Fibroblast of upper back skin (primary cell): ENCODE measurements around the gene STEAP4.

Experiments used
- DNase-seq: peaks from one replicate; pipeline ENCODE4 v3.0.0-alpha.2; 2013

Gene STEAP4

GRCh38 chr7:88306590-88307048 lies at the start of gene STEAP4:
TSS of gene STEAP4 (minus strand) at chr7:88306894. CDS start at chr7:88284269, 22,625 bp downstream.
- DNase-seq = peak; percentile 29

GRCh38 chr7:88355011-88355410 lies 48.3 kb upstream of the STEAP4 start:
- DNase-seq = no peak

GRCh38 chr7:88350118-88350517 lies 43.4 kb upstream of the STEAP4 start:
- no peak for DNase-seq

GRCh38 chr7:88347517-88347916 lies 40.8 kb upstream of the STEAP4 start:
- DNase-seq = no peak

- DNase-seq = no peak
These were observed 40.4 kb upstream of the STEAP4 start for GRCh38 chr7:88347090-88347489.

- no peak for DNase-seq
These were observed 39.7 kb upstream of the STEAP4 start for GRCh38 chr7:88346357-88346756.

- peak; percentile 4 for DNase-seq
These were observed 38.5 kb upstream of the STEAP4 start for GRCh38 chr7:88344956-88345832.

- DNase-seq = no peak
These were observed 37.6 kb upstream of the STEAP4 start for GRCh38 chr7:88344271-88344670.

GRCh38 chr7:88339195-88339922 lies 32.7 kb upstream of the STEAP4 start:
- no peak for DNase-seq

GRCh38 chr7:88338503-88338902 lies 31.8 kb upstream of the STEAP4 start:
- no peak for DNase-seq

- DNase-seq = peak; percentile 18
These were observed 30.9 kb upstream of the STEAP4 start for GRCh38 chr7:88337572-88337971.

GRCh38 chr7:88331322-88331721 lies 24.6 kb upstream of the STEAP4 start:
- no peak for DNase-seq

GRCh38 chr7:88329532-88330463 lies 23.1 kb upstream of the STEAP4 start:
- no peak for DNase-seq

- DNase-seq = no peak
These were observed 22.1 kb upstream of the STEAP4 start for GRCh38 chr7:88328787-88329186.

- no peak for DNase-seq
These were observed 18.0 kb upstream of the STEAP4 start for GRCh38 chr7:88324699-88325098.

GRCh38 chr7:88322151-88322550 lies 15.5 kb upstream of the STEAP4 start:
- DNase-seq = no peak

GRCh38 chr7:88321694-88322093 lies 15.0 kb upstream of the STEAP4 start:
- no peak for DNase-seq

- no peak for DNase-seq
These were observed 11.5 kb upstream of the STEAP4 start for GRCh38 chr7:88318196-88318595.

GRCh38 chr7:88317422-88317821 lies 10.7 kb upstream of the STEAP4 start:
- no peak for DNase-seq

GRCh38 chr7:88316456-88316855 lies 9.8 kb upstream of the STEAP4 start:
- DNase-seq = no peak

GRCh38 chr7:88315522-88315921 lies 8.8 kb upstream of the STEAP4 start:
- DNase-seq = no peak

- DNase-seq = no peak
These were observed 7.4 kb upstream of the STEAP4 start for GRCh38 chr7:88314061-88314491.
